Transverse colon (tissue), 4 donors: Measurements from ENCODE around the gene RIPPLY3. TPM values are rescaled to one million over a fixed set of nuclear protein-coding genes. Genes with fewer than 3 reads are reported as not detected.
A peak's percentile ranks its signal among the peaks of the same experiment; 100 is the strongest.
"Not testable (repeated sequence)": the region's sequence is repeated elsewhere in the genome, so short reads cannot be mapped to it uniquely, and the experiment has no call there.

ENCODE experiments used
- DNase-seq: peaks from one replicate; pipeline ENCODE4 v3.0.0-alpha.2; 2019
- H3K27ac ChIP-seq, 4 donors: fragments of 200-600 bp; sonication (generic); 2 replicates each; pipeline ENCODE4 v1.5.1; 2016 to 2018; ENCODE audit warnings: inconsistent platforms in 4 of 4
- H3K27me3 ChIP-seq: fragments of 200-600 bp; sonication (generic); 2 replicates; pipeline ENCODE4 v1.5.1; 2017; ENCODE audit warnings: inconsistent platforms
- H3K36me3 ChIP-seq, 4 donors: fragments of 200-600 bp; sonication (generic); 2 replicates each; pipeline ENCODE4 v1.5.1; 2017 to 2019; ENCODE audit warnings: inconsistent platforms in 4 of 4
- H3K4me1 ChIP-seq, 4 donors: fragments of 200-600 bp; sonication (generic); 2 replicates each; pipeline ENCODE4 v1.5.1; 2017 to 2020; ENCODE audit warnings: inconsistent platforms in 4 of 4
- H3K4me3 ChIP-seq, 4 donors: fragments of 200-600 bp; sonication (generic); 1 replicate in 1 of 4; 2 replicates in 3 of 4; pipeline versions ENCODE4 v1.5.1 to v1.6.1; 2017 to 2019; ENCODE audit warnings: inconsistent platforms in 4 of 4
- H3K9me3 ChIP-seq, 2 donors: fragments of 200-600 bp; sonication (generic); 2 replicates each; pipeline ENCODE4 v1.5.1; 2017 to 2019; ENCODE audit warnings: inconsistent platforms in 2 of 2
- CTCF ChIP-seq, 5 experiments: fragments of 200-600 bp in 3 of 5; fragments of 450-650 bp in 2 of 5; sonication (generic) in 3 of 5; IDR thresholded peaks; 1 replicate in 2 of 5; 2 replicates in 3 of 5; pipeline ENCODE4 v1.5.1; 2016 to 2017; ENCODE audit warnings: antibody characterized with exemption in 5 of 5, inconsistent platforms in 3 of 5, mild to moderate bottlenecking in 2 of 5, moderate library complexity in 1 of 5
- EP300 ChIP-seq: sonication (generic); formaldehyde crosslinking; IDR thresholded peaks from one replicate; pipeline ENCODE4 v1.6.1; 2017; ENCODE audit warnings: antibody characterized with exemption, low read depth
- POLR2A ChIP-seq: fragments of 450-650 bp; IDR thresholded peaks from one replicate; pipeline ENCODE4 v1.6.1; 2016; ENCODE audit warnings: antibody characterized with exemption, mild to moderate bottlenecking, moderate library complexity
- POLR2AphosphoS5 ChIP-seq, 3 donors: sonication (generic); formaldehyde crosslinking; IDR thresholded peaks; one replicate each; pipeline ENCODE4 v1.6.1; 2016; ENCODE audit warnings: antibody characterized with exemption in 3 of 3
- whole genome bisulfite sequencing, 2 donors: methylation state at CpG; one replicate each; pipeline ENCODE4 v1.1.5; 2018; ENCODE audit warnings: low coverage in 1 of 2; 5-methylcytosine and 5-hydroxymethylcytosine counted together
- in situ Hi-C, 4 donors: fragments of 200-750 bp; cut with MboI; loops; one replicate each; pipeline versions ENCODE4 v1.15.0 to v1.15.1; 2017; ENCODE audit warnings: low sequenced_read_pairs in 3 of 4, low pct_ligation_motif_present in 1 of 4, low pct_unique_long_range_greater_than_20kb in 1 of 4
- intact Hi-C: fragments of 100-400 bp; cut with DNase I; formaldehyde crosslinking; loops from one replicate; pipeline ENCODE4 v1.15.1; 2023; ENCODE audit warnings: low total_unique reads
- total RNA-seq, 4 donors: library from RNA; depleted of rRNA; stranded (reverse); fragments of >200 nt; gene quantifications; one replicate each; pipeline ENCODE4 v1.1.0, GENCODE V29; 2016

RIPPLY3 gene
- total RNA-seq, 4 donors from 2014 or later = 0.27 TPM; not detected in 3

- Histone ChIP-seq H3K36me3 (no peaks in the 10 kb centered on the region), H3K27ac (no peak overlapping the region), H3K4me3 (no peak overlapping the region), H3K27me3 (peaks cover 13% of the 10 kb centered on the region), H3K4me1 (peaks cover 0 to 6% (median 5%) of the 10 kb centered on the region in 4 donors), H3K9me3 (no peaks in the 10 kb centered on the region)
- intact Hi-C loops (no loop called here), in situ Hi-C loops (no loop called here)
- TF ChIP-seq CTCF (IDR thresholded peaks at IDR 0.05) = no peak
- no peak for TF ChIP-seq POLR2AphosphoS5 (IDR thresholded peaks at IDR 0.05)
- WGBS, 2 donors = 50 to 51% methylated on average over 3 of the region's 3 CpGs
- no peak for DNase-seq
Observed at GRCh38 chr21:37001441-37001840, 5.1 kb upstream of the RIPPLY3 start.

DNA sequence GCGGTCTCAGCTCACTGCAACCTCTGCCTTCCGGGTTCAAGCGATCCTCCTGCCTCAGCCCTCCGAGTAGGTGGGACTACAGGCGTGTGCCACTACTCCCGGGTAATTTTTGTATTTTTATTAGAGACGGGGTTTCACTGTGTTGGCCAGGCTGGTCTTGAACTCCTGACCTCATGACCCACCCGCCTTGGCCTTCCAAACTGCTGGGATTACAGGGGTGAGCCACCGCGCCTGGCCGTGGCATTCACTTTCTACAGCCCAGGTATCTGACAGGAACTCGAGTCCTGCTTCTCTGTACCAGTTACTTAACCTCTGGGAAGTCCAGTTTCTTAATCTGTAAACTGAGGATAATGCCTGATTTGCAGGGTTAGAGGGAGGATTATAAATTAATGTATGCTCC lies 3.7 kb upstream of the RIPPLY3 start:
- H3K27ac ChIP-seq, DNase-seq, H3K9me3 ChIP-seq, in situ Hi-C loops, intact Hi-C loops, H3K36me3 ChIP-seq, H3K4me3 ChIP-seq: not testable (repeated sequence)
- 89 to 95% methylated on average over 5 to 12 of the region's 12 CpGs for WGBS, 2 donors
- Histone ChIP-seq H3K4me1 (peaks cover 0 to 15% (median 14%) of the 10 kb centered on the region in 4 donors), H3K27me3 (peaks cover 27% of the 10 kb centered on the region)

GRCh38 chr21:37003917-37004316 lies 2.6 kb upstream of the RIPPLY3 start:
- DNase-seq, H3K4me3 ChIP-seq, H3K36me3 ChIP-seq, H3K27ac ChIP-seq, in situ Hi-C loops, intact Hi-C loops, H3K9me3 ChIP-seq: not testable (repeated sequence)
- Histone ChIP-seq H3K4me1 (peaks cover 0 to 15% (median 14%) of the 10 kb centered on the region in 4 donors), H3K27me3 (peaks cover 38% of the 10 kb centered on the region)
- WGBS, 2 donors = 65% methylated on average over 2 to 3 of the region's 3 CpGs

DNA sequence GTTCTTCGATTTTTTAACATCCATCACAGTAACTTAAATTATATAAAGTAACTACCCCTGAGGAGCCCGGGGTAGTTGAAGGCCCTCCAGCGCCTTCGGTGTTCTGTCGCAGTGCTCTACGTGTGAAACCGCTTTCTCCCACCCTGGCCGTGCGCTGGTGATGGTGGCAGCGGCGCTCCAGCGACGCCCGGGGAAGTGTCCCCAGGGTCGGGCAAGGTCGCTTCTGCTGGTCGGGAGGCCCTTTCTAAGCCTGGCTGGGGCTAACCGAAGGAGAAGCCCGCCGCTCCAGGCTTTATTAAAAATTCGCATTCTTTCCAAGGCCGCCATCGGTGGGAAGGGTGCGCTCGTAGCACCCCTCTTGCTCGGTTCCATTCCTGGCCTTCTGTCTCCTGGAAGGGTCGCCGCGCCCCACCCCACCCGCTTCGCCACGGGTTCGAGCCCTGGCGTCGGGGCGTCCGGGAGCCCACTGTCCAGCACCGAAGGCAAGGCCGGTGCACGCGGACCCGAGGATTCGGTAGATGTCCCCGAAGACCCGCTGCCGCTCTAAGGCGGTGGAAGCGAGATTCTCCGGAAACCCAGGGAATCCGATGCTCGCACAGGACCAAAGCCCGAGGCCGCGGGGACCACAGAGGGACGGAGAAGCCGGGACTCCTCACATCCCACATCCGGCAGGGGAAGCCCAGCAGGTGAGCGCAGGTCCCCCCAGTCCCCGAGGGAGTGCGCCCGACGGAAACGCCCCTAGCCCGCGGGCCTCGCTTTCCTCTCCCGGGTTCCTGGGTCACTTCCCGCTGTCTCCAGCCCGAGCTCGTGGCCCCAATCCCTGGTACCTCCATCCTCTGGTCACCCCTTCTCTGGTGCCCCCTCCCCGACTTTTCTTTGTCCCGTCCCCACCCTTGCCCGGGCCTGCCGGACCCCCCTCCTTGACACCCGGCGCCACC lies 685 bp upstream of the RIPPLY3 start:
- no peaks in the 10 kb centered on the region for H3K9me3 ChIP-seq
- no peak overlapping the region for H3K27ac ChIP-seq
- peak overlapping the region in 3 of 4 donors; percentile 29 to 68 (median 45) for H3K4me3 ChIP-seq
- intact Hi-C loops = no loop called here
- H3K36me3 ChIP-seq = no peaks in the 10 kb centered on the region
- in situ Hi-C loops = no loop called here
- DNase-seq = no peak
- WGBS, 2 donors = 47 to 88% methylated on average over 8 to 74 of the region's 76 CpGs
- H3K4me1 ChIP-seq = peaks cover 0 to 25% (median 16%) of the 10 kb centered on the region in 4 donors
- no peak for TF ChIP-seq EP300
- TF ChIP-seq POLR2A = no peak
- no peak for TF ChIP-seq CTCF (IDR thresholded peaks at IDR 0.05)
- no peak for TF ChIP-seq POLR2AphosphoS5 (IDR thresholded peaks at IDR 0.05)
- H3K27me3 ChIP-seq = peaks cover 54% of the 10 kb centered on the region

- H3K27ac ChIP-seq = no peak overlapping the region
- no peak overlapping the region for H3K4me3 ChIP-seq
- H3K4me1 ChIP-seq = peaks cover 0 to 25% (median 16%) of the 10 kb centered on the region in 4 donors
- TF ChIP-seq POLR2AphosphoS5 (IDR thresholded peaks at IDR 0.05) (no peak), EP300 (no peak), CTCF (IDR thresholded peaks at IDR 0.05) (no peak), POLR2A (no peak)
- in situ Hi-C loops = no loop called here
- 72 to 88% methylated on average over 3 to 12 of the region's 12 CpGs for WGBS, 2 donors
- H3K27me3 ChIP-seq = peaks cover 57% of the 10 kb centered on the region
- intact Hi-C loops = no loop called here
- no peak for DNase-seq
- no peaks in the 10 kb centered on the region for H3K9me3 ChIP-seq
- H3K36me3 ChIP-seq = no peaks in the 10 kb centered on the region
Observed at GRCh38 chr21:37008724-37009123, 2.2 kb downstream of the RIPPLY3 start.
